Breast epithelium (tissue), 3 donors: ENCODE measurements around the gene CUL1.

Experiments
- CTCF ChIP-seq, 3 donors: fragments of 450-650 bp; IDR thresholded peaks; one replicate each; pipeline ENCODE4 v1.5.1; 2016 to 2017; ENCODE audit warnings: antibody characterized with exemption in 3 of 3, mild to moderate bottlenecking in 3 of 3, moderate library complexity in 3 of 3
- POLR2A ChIP-seq: fragments of 450-650 bp; IDR thresholded peaks from one replicate; pipeline ENCODE4 v1.6.1; 2016; ENCODE audit warnings: antibody characterized with exemption, mild to moderate bottlenecking, moderate library complexity
- POLR2AphosphoS5 ChIP-seq, 3 donors: sonication (generic); formaldehyde crosslinking; IDR thresholded peaks; one replicate each; pipeline ENCODE4 v1.6.1; 2017; ENCODE audit warnings: antibody characterized with exemption in 3 of 3

- no peak for TF ChIP-seq CTCF (IDR thresholded peaks at IDR 0.05)
- no peak for TF ChIP-seq POLR2A
- TF ChIP-seq POLR2AphosphoS5 (IDR thresholded peaks at IDR 0.05): no peak
Measured at GRCh38 chr7:148825338-148825737, 126.6 kb downstream of the CUL1 start.
